ENCODE results near the gene TAS1R1. TPM values are rescaled to one million over a fixed set of nuclear protein-coding genes. Genes with fewer than 3 reads are reported as not detected.

TAS1R1 gene
- polyA plus RNA-seq, 1 donor (not counting 4 experiments of a cell fraction or from before 2014, with no cell fraction given): not detected

DNA sequence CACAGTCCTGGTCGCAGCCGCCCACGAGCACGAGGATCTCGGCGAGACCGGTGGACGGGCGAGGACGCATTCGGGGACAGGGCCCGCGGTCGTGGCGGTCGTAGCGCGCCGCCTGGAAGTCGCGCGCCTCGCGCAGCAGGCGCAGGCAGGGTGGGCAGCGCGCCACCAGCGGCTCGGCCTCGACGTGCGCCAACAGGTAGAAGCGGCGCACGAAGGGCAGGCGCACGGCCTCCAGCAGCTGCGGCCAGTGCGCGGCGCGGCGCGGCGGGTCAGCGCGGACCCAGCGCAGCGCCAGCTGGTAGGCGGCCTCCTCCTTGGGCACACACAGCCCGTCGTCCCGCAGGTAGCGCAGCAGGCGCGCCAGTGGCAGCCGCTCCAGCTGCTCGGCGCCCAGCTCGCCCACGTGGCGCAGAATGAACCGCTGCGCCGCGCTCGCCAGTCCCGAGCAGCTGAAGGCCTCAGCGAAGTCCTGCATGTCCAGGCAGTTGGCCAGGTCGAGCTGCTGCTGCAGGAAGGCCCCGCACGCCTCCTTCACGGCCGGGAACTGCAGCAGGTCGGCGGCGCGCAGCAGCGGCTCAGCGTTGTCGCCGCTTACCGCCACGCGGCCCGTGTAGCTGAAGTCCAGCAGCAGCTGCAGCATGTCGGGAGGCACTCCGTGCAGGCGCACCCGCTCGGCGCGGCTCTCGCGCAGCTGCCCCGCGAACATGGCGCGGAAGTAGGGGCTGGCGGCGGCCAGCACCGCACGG lies 47.0 kb downstream of the TAS1R1 start:
- no peak for FAIRE-seq
- DNase-seq (ENCODE audit: low read depth, low spot score): no peak
- H3K4me2 ChIP-seq (ENCODE audit: control insufficient read depth, extremely low read depth, insufficient read depth, low read depth, low read length): peak overlapping the region; percentile 100

DNA sequence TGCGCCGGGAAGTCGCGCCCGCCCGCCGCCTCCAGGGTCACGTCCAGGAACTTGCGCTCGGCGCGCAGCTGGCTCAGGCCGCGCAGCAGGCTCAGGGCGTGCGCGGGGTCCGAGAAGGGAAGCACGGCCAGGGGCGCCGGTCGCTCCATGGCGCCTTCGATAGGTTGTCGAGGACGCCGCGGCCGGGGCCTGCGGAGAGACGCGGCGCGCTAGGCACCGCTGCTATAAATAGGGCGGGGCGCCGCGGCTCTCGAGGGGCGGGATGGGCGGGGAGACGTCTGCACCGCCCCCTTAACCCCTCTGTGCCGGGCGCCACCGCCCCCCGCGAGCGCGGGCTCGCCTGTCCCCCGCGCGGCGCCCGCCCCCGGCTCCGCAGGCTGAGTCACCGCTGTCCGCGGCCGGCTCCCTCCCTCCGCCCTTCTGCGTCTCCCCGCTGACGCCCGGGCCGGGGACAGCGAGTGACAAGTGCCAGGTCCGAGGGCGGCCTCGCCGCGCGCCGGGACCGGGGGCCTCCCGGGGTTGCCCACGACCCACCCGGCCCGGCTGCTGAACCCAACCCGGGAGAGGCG lies 47.6 kb downstream of the TAS1R1 start, which contains the start of gene KLHL21:
Gene KLHL21, minus strand, starts transcription at position 201 of the 569 bp plus-strand sequence. Its CDS starts 52 bp downstream, at position 149.
- peaks cover 42% of the 10 kb centered on the region for H3K4me1 ChIP-seq (ENCODE audit: control insufficient read depth, extremely low read depth, insufficient read depth, low read length)
- peaks cover 1% of the 10 kb centered on the region for H3K9me1 ChIP-seq (ENCODE audit: control insufficient read depth, extremely low read depth, insufficient read depth, low read length)
- TF ChIP-seq, protein P1, sequence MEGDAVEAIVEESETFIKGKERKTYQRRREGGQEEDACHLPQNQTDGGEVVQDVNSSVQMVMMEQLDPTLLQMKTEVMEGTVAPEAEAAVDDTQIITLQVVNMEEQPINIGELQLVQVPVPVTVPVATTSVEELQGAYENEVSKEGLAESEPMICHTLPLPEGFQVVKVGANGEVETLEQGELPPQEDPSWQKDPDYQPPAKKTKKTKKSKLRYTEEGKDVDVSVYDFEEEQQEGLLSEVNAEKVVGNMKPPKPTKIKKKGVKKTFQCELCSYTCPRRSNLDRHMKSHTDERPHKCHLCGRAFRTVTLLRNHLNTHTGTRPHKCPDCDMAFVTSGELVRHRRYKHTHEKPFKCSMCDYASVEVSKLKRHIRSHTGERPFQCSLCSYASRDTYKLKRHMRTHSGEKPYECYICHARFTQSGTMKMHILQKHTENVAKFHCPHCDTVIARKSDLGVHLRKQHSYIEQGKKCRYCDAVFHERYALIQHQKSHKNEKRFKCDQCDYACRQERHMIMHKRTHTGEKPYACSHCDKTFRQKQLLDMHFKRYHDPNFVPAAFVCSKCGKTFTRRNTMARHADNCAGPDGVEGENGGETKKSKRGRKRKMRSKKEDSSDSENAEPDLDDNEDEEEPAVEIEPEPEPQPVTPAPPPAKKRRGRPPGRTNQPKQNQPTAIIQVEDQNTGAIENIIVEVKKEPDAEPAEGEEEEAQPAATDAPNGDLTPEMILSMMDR (optimal IDR thresholded peaks at IDR 0.05 in 1 of 3, IDR thresholded peaks at IDR 0.05 in 1 of 3, conservative IDR thresholded peaks at IDR 0.05 in 1 of 3; ENCODE audit: extremely low read depth in 1 of 3, insufficient read depth in 2 of 3, low read length in 3 of 3): no peak
- TF ChIP-seq EZH2 (IDR thresholded peaks at IDR 0.05; ENCODE audit: low read length): no peak
- peak within 1 kb of the TSS; percentile 100 for H3K9ac ChIP-seq (ENCODE audit: control insufficient read depth, extremely low read depth, insufficient read depth, low read length)
- H2AFZ ChIP-seq (ENCODE audit: control insufficient read depth, low read length): peak within 1 kb of the TSS; percentile 71
- H3K27me3 ChIP-seq (ENCODE audit: control insufficient read depth, extremely low read depth, insufficient read depth, low read length): no peaks in the 10 kb centered on the region
- no peaks in the 10 kb centered on the region for H3K9me3 ChIP-seq (ENCODE audit: control insufficient read depth, low read depth, low read length)
- DNase-seq (ENCODE audit: low read depth, low spot score): no peak
- dilution Hi-C loops (cut with MboI; ENCODE audit: extremely low pct_ligation_motif_present, low sequenced_read_pairs): no loop called here
- no peak for FAIRE-seq
- H3K4me2 ChIP-seq (ENCODE audit: control insufficient read depth, extremely low read depth, insufficient read depth, low read depth, low read length): peak within 1 kb of the TSS; percentile 100
- H3K79me2 ChIP-seq (ENCODE audit: control insufficient read depth, insufficient read depth, low read length): peaks cover 47% of the 10 kb centered on the region
- H3K36me3 ChIP-seq (ENCODE audit: control insufficient read depth in 2 of 2, extremely low read depth in 1 of 2, insufficient read depth in 2 of 2, low read length in 2 of 2): peaks cover 10 to 19% of the 10 kb centered on the region in 2 experiments
- peaks cover 24% of the 10 kb centered on the region for H4K20me1 ChIP-seq (ENCODE audit: control insufficient read depth, extremely low read depth, insufficient read depth, low read length)
- H3K4me3 ChIP-seq (ENCODE audit: control insufficient read depth in 2 of 3, extremely low read depth in 1 of 3, insufficient read depth in 2 of 3, low read depth in 1 of 3, low read length in 3 of 3): peak within 1 kb of the TSS; percentile 97 to 100 (median 99)
- peak within 1 kb of the TSS; percentile 100 for H3K27ac ChIP-seq (ENCODE audit: control insufficient read depth, insufficient read depth, low read length)

More for the DNA sequence above, 47.0 kb downstream of the TAS1R1 start:
- dilution Hi-C loops (cut with MboI; ENCODE audit: extremely low pct_ligation_motif_present, low sequenced_read_pairs): no loop called here
- Histone ChIP-seq H3K27ac (ENCODE audit: control insufficient read depth, insufficient read depth, low read length) (peak overlapping the region; percentile 100), H3K4me3 (ENCODE audit: control insufficient read depth in 2 of 3, extremely low read depth in 1 of 3, insufficient read depth in 2 of 3, low read depth in 1 of 3, low read length in 3 of 3) (peak overlapping the region; percentile 97 to 100 (median 99)), H3K79me2 (ENCODE audit: control insufficient read depth, insufficient read depth, low read length) (peaks cover 54% of the 10 kb centered on the region), H3K9me3 (ENCODE audit: control insufficient read depth, low read depth, low read length) (no peaks in the 10 kb centered on the region), H2AFZ (ENCODE audit: control insufficient read depth, low read length) (no peak overlapping the region), H4K20me1 (ENCODE audit: control insufficient read depth, extremely low read depth, insufficient read depth, low read length) (peaks cover 31% of the 10 kb centered on the region), H3K4me1 (ENCODE audit: control insufficient read depth, extremely low read depth, insufficient read depth, low read length) (peaks cover 46% of the 10 kb centered on the region), H3K9me1 (ENCODE audit: control insufficient read depth, extremely low read depth, insufficient read depth, low read length) (peaks cover 4% of the 10 kb centered on the region), H3K36me3 (ENCODE audit: control insufficient read depth in 2 of 2, extremely low read depth in 1 of 2, insufficient read depth in 2 of 2, low read length in 2 of 2) (peaks cover 16 to 26% of the 10 kb centered on the region in 2 experiments), H3K9ac (ENCODE audit: control insufficient read depth, extremely low read depth, insufficient read depth, low read length) (peak overlapping the region; percentile 100), H3K27me3 (ENCODE audit: control insufficient read depth, extremely low read depth, insufficient read depth, low read length) (no peaks in the 10 kb centered on the region)
- TF ChIP-seq, protein P1 (optimal IDR thresholded peaks at IDR 0.05 in 1 of 3, IDR thresholded peaks at IDR 0.05 in 1 of 3, conservative IDR thresholded peaks at IDR 0.05 in 1 of 3; ENCODE audit: extremely low read depth in 1 of 3, insufficient read depth in 2 of 3, low read length in 3 of 3): no peak
- TF ChIP-seq EZH2 (IDR thresholded peaks at IDR 0.05; ENCODE audit: low read length): no peak
